NCI-H1417 treated with DMSO at 0.1 percent for 48 hours (cell line): ENCODE measurements around the gene ZHX3.

Experiments used
- DNase-seq: peaks from one replicate; lab custom pipeline; 2025; lab: John Stamatoyannopoulos, UW

ZHX3 gene

DNA sequence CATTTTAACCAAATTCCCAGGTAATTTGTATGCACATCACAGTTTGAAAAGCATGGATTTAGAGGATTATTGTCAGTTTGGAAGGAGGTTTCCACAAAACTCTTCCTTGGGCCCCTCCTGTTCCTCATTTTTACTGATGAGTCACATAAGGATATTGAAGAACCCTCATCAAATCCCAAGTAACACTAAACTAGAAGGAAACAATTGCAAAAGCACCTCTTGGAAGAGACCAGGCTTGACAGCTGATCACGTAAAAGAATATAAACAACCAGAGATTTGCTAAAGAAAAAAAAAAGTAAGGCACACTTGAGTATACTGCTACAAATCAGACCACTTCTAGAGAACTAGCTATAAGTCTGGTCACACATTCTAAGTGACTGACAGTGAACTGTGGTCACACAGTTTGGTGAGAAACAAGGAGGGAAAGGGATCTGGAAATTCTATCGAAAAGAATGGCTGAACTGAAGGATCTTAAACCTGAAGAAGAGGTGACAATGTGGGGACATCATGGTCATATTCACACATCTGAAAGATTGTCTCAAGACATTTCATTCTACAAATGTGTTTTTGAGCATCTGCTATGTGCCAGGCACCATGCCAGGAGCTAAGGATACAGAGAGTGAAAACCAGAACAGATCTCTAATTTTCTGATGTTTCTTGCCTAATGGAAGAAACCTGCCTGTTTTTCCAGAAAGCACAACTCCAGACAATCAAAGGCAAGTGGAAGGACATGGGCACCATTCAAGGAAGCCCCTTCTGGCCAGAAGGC lies 24.1 kb downstream of the ZHX3 start:
- no peak for DNase-seq

- DNase-seq = no peak
These were observed 26.6 kb downstream of the ZHX3 start for GRCh38 chr20:41290804-41291389.

GRCh38 chr20:41287327-41287726 lies 30.2 kb downstream of the ZHX3 start:
- no peak for DNase-seq

GRCh38 chr20:41286240-41286851 lies 31.2 kb downstream of the ZHX3 start:
- DNase-seq = no peak

DNA sequence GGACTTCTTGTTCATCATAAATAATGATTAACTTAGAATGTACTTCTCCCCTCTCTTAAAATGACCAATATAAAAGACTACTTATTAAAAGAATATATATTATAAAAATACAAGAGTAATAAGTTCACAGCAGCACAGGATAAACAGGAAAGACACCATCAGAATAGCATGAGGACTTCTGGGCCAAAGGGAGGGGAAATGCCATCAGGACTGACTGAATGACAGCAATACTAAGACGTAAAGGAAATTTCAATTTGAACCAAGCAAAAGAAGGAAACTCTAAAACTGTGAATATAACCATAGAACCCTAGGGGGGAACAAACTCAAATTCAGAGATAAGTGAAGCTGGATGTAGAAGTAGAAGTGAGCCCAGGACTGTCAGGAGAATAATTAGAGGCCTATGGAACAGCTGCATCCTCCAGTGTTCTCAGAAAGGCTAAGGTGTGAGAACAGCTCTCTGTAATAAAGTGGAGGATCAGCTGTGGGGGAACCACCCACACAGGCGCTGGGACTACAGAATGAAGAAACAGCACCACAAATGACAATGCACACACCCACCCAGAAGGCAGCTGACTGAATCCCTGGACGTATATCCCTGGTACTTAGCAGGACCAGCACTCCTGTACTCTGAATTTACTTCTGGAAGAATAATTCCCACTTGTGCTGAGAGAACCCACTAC lies 37.8 kb downstream of the ZHX3 start:
- DNase-seq = no peak

GRCh38 chr20:41278936-41279335 lies 38.6 kb downstream of the ZHX3 start:
- no peak for DNase-seq

DNA sequence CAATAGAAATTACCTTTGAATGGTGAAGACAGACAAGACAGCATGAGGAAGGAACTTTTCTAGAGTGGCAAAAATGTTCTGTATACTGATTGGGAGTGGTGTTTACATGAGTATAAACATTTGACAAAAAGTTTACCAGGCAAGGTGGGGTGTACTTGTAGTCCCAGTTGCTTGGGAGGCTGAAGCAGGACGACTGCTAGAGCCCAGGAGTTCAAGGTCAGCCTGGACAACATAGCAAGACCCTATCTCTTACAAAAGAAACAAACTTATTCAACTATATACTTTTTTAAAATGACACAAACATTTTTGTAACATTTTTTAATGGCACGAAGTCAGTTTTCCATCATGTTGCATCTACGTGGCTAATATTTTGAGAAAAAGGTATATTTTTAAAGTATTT lies 40.5 kb downstream of the ZHX3 start:
- no peak for DNase-seq

GRCh38 chr20:41276317-41276751 lies 41.2 kb downstream of the ZHX3 start:
- DNase-seq = no peak

DNA sequence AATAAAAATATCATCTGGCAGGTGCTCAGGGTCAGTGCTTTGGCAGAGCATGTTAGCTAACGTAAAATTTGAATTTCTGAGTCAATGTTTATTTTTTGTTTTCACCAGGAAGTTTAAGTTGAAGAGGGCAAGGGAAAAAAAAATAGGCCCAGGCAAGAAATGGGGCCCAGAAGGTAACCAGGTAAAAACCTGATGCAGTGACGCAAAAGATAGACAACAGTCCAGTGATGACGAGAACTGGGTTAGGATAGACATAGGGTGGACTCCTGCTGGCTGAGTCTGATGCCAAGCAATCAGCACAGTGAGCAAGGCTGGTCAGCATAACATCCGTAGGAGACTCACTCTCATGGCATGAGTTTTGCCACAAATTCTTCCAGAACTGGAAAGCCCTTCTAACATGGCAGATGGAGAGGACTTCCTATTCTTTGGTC lies 42.2 kb downstream of the ZHX3 start:
- DNase-seq = no peak

- no peak for DNase-seq
These were observed 43.4 kb downstream of the ZHX3 start for GRCh38 chr20:41274152-41274551.

DNA sequence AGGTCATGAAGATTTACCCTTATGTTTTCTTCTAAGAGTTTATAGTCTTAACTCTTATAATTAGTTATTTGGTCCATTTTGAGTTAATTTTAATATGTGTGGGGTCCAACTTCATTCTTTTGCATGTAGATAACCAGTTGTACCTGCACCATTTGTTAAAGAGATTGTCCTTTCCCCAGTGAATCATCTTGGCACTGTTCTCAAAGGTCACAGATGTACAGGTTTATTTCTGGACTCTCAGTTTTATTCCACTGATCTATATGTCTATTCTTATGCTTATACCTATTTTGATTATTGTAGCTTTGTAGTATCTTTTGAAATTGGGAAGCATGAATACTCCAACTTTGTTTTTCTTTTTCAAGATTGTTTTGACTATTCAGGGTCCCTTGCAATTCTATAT lies 44.1 kb downstream of the ZHX3 start:
- DNase-seq = no peak

GRCh38 chr20:41272339-41272738 lies 45.2 kb downstream of the ZHX3 start:
- no peak for DNase-seq

DNA sequence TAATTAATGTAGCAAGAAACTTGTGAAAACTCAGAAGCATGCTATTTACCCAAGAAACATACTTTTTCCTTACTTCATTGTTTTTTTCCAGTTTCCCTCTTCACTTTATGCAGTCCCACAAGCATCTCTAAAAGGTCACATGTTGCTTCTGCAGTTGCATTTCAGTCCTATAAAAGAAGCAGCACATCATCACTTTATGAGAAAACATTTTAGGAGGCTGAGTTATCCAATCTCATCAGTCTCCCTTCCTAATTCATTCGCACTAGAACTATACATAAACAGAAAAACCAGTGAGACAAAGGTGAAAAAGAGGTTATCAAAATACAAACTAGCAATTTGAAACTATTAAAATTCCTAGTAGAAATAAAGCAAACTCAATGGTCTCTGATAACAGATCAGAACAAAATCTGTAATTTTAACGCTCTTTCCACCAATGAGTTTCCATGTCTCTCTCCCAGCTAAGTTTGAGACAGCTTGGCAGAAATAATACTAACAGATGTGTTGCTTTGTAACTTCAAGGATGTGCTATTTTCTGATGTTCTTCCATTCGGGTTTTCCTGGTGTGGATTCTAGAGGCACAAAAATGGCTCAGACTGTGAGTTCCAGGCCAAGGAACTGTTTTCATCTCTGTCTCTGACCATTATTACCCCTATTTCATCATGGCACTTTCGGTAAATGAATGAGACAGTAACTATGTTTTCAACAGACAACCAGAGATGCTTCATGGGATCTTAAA lies 48.4 kb downstream of the ZHX3 start:
- DNase-seq = no peak

GRCh38 chr20:41268402-41268801 lies 49.1 kb downstream of the ZHX3 start:
- DNase-seq = no peak

- no peak for DNase-seq
These were observed 51.6 kb downstream of the ZHX3 start for GRCh38 chr20:41265938-41266337.

- no peak for DNase-seq
These were observed 52.7 kb downstream of the ZHX3 start for GRCh38 chr20:41264819-41265218.

DNA sequence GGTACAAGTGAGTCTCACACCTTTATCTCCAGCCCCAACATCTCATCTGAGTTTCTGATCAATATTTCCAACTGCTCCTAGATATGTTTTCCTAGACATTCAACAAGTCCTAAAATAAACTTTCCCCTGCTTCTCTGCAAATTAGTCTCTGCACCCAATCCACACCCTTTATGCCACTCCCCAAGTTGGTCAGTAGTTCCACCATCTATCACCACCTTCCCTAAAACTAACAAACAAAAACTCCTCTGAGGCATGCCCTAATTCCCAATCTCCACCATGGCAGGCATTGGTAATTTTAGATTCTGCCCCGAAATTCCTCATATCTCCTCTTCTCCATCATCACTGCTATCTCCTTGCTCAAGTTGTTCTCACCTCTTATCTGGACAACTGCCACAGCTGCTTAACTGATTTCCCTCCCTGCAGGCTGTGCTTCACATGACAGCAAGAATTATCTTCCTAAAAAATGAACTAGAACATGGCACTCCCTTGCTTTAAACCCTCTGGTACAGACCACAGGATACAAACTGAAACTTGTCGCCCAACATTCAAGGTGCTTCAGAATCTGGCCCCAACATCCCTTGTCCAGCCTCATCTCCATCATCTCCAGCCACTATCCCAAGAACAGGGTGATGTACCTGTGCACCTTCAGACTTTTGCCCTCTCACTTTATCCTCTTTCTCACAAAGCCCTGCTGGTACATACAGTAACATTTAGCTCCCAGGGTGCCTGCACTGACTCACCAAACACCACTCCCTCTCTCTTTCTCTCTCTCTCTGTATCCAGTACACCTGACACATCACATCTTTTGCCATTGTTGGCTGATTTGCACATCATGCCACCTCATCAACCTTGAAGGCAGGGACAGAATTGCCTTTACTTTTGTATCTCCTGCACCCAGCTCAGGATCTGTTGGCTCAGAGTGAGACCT lies 55.5 kb downstream of the ZHX3 start:
- no peak for DNase-seq

- DNase-seq = no peak
These were observed 56.3 kb downstream of the ZHX3 start for GRCh38 chr20:41261260-41261659.

DNA sequence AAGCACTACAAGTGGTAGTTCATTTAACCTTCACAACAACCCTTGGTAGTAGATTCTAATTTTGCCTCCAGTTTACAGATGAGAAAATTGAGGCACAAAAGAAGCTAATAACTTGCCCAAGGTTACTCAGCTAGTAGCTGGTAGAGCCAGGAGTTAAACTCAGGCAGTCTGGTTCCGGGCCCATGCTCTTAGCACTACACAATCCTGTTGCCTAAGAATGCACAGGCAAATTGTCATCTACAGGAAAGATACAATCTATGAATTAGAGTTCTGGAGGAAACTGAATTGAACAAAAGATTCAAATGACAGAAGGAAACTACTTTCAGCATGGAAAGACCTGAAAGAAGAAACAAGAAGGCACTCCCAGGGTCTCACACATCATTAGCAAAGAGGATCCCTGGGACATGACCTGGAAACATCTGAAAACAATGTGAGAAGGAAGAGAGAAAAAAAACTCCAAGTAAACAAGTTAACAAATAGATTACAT lies 56.8 kb downstream of the ZHX3 start:
- no peak for DNase-seq

DNA sequence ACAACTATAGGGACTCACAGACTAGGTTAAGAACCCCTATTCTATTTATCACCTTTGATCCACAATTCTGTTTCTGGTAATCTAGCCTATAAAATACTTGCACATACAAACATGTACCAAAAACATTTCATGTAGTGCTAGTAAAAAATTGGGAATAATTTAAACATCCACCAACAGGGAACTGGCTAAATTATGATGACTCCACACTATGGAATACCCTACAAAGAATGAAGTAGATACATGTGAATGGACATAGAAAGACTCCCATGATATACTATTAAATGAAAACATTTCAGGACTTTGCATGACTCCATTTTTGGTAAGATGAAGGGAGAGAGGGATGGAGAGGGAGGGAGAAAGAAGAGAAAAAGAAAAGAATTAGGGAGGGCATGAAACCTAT lies 58.2 kb downstream of the ZHX3 start:
- DNase-seq = no peak

DNA sequence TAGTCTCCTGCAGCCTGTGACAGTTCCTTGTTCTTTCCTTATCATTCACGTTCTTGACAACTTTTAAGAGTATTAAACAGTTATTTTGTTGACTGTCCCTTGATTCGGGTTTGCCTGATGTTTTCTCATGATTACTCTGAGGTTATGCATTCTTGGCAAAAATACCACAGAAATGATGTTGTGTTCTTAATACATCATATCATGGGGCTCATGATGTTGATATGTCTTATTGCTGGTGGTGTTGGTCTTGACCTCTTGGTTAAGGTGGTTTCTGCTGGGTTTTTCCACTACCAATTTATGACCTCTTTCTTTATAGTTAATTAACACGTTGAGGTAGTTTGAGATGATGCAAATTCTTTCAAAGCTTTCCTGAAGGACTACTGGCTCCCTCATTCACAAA lies 59.1 kb downstream of the ZHX3 start:
- DNase-seq = no peak
